Cardiac fibroblast (primary cell): ENCODE data around the gene OR8B2.

Experiments
- DNase-seq, 2 donors: peaks; one replicate each; pipeline versions ENCODE4 v3.0.0 to v3.0.0-alpha.2; 2010; ENCODE audit warnings: low read depth in 2 of 2
- H3K4me3 ChIP-seq, 2 donors: replicated peaks in 1 of 2; 1 replicate in 1 of 2; 2 replicates in 1 of 2; pipeline ENCODE4 v1.5.1; 2011; ENCODE audit warnings: low read depth in 2 of 2, low read length in 2 of 2, mild to moderate bottlenecking in 2 of 2, moderate library complexity in 1 of 2
- CTCF ChIP-seq: IDR thresholded peaks from one replicate; pipeline ENCODE4 v1.5.1; 2011; ENCODE audit warnings: low read depth, mild to moderate bottlenecking, low read length, inconsistent platforms

Gene OR8B2

GRCh38 chr11:124376280-124376679, 8.0 kb downstream of the OR8B2 start:
- no peak for DNase-seq
- TF ChIP-seq CTCF: no peak
- no peak overlapping the region for H3K4me3 ChIP-seq

GRCh38 chr11:124359566-124359965, 24.7 kb downstream of the OR8B2 start:
- no peak for DNase-seq
- no peak for TF ChIP-seq CTCF
- H3K4me3 ChIP-seq: no peak overlapping the region

- DNase-seq: no peak
- no peak for TF ChIP-seq CTCF
- H3K4me3 ChIP-seq: no peak overlapping the region
These were observed 37.9 kb downstream of the OR8B2 start for GRCh38 chr11:124346311-124346955.

- DNase-seq: no peak
- TF ChIP-seq CTCF: no peak
- H3K4me3 ChIP-seq: no peak overlapping the region
These were observed 40.0 kb downstream of the OR8B2 start for GRCh38 chr11:124344346-124344745.

GRCh38 chr11:124340142-124340447, 44.2 kb downstream of the OR8B2 start:
- H3K4me3 ChIP-seq: no peak overlapping the region
- TF ChIP-seq CTCF: no peak
- DNase-seq: no peak

GRCh38 chr11:124339396-124340141, 44.7 kb downstream of the OR8B2 start:
- H3K4me3 ChIP-seq: no peak overlapping the region
- DNase-seq: no peak
- TF ChIP-seq CTCF: no peak
